PC-9 (cell line): Measurements from ENCODE around the gene FZD7. TPM values are rescaled to one million over a fixed set of nuclear protein-coding genes. Genes with fewer than 3 reads are reported as not detected.

Source experiments
- BruUV-seq: library from RNA; stranded (reverse); fragments of 400-500 nt; replicated peaks from 2 replicates; lab custom pipeline; 2021; lab: Mats Ljungman, UMichigan
- CTCF ChIA-PET: fragments of 300-600 bp; sonication (Branson Sonifier 250); formaldehyde crosslinking; loops from one replicate; lab custom pipeline; 2022; ENCODE audit warnings: antibody characterized with exemption; lab: Charles Lee
- POLR2A ChIA-PET: fragments of 300-600 bp; sonication (Branson Sonifier 250); formaldehyde crosslinking; loops from one replicate; lab custom pipeline; 2022; ENCODE audit warnings: antibody characterized with exemption; ENCODE audit not compliant: unreplicated experiment; lab: Charles Lee
- DNase-seq, 2 experiments: peaks; one replicate each; pipeline versions ENCODE4 v3.0.0 to v3.0.0-alpha.2; 2015 to 2022; ENCODE audit warnings: mixed read lengths in 1 of 2
- H2AFZ ChIP-seq: fragments of 200-600 bp; sonication (generic); 2 replicates; pipeline ENCODE4 v1.8.1; 2017; ENCODE audit warnings: antibody characterized with exemption
- H3F3A ChIP-seq: fragments of 200-600 bp; sonication (generic); 2 replicates; pipeline ENCODE4 v1.8.1; 2017; ENCODE audit warnings: antibody characterized with exemption, mild to moderate bottlenecking, low read depth; ENCODE audit not compliant: insufficient read depth
- H3K27ac ChIP-seq: fragments of 200-600 bp; sonication (generic); 2 replicates; pipeline ENCODE4 v1.6.1; 2016; ENCODE audit warnings: mixed run types
- H3K27me3 ChIP-seq: fragments of 200-600 bp; sonication (generic); 2 replicates; pipeline ENCODE4 v1.6.1; 2016; ENCODE audit warnings: low read depth, mixed run types; ENCODE audit not compliant: insufficient read depth
- H3K36me3 ChIP-seq: fragments of 200-600 bp; sonication (generic); 2 replicates; pipeline ENCODE4 v1.6.1; 2016; ENCODE audit warnings: low read depth, mixed run types
- H3K4me1 ChIP-seq: fragments of 200-600 bp; sonication (generic); replicated peaks from 2 replicates; pipeline ENCODE4 v1.6.1; 2016; ENCODE audit warnings: mixed run types; ENCODE audit not compliant: insufficient read depth
- H3K4me2 ChIP-seq: fragments of 200-600 bp; sonication (generic); 2 replicates; pipeline ENCODE4 v1.6.1; 2017; ENCODE audit warnings: mixed run types
- H3K4me3 ChIP-seq: fragments of 200-600 bp; sonication (generic); 2 replicates; pipeline ENCODE4 v1.6.1; 2016; ENCODE audit warnings: mixed run types
- H3K79me2 ChIP-seq: fragments of 200-600 bp; sonication (generic); 2 replicates; pipeline ENCODE4 v1.6.1; 2017; ENCODE audit warnings: low read depth, mixed run types
- H3K9me2 ChIP-seq: fragments of 200-600 bp; sonication (generic); 2 replicates; pipeline ENCODE4 v1.8.1; 2017; ENCODE audit warnings: mild to moderate bottlenecking; ENCODE audit not compliant: insufficient read depth
- H3K9me3 ChIP-seq: fragments of 200-600 bp; sonication (generic); 2 replicates; pipeline ENCODE4 v1.8.1; 2016; ENCODE audit warnings: low read depth; ENCODE audit not compliant: insufficient read depth
- H4K20me1 ChIP-seq: fragments of 200-600 bp; sonication (generic); 2 replicates; pipeline ENCODE4 v1.8.1; 2017; ENCODE audit not compliant: insufficient read depth
- EZH2 ChIP-seq: fragments of 200-600 bp; sonication (generic); IDR thresholded peaks from 2 replicates; pipeline ENCODE4 v1.8.0; 2017; ENCODE audit warnings: antibody characterized with exemption, low read depth
- intact Hi-C: fragments of 100-400 bp; cut with micrococcal nuclease; formaldehyde crosslinking; loops from one replicate; pipeline ENCODE4 v1.10.0; 2022; ENCODE audit not compliant: unreplicated experiment
- total RNA-seq: library from RNA; stranded (reverse); gene quantifications from 2 replicates; pipeline ENCODE4 v1.2.3, GENCODE V29; 2021
- TF ChIP-seq, protein P1 (sequence below): fragments of 200-600 bp; sonication (generic); conservative IDR thresholded peaks from 2 replicates; pipeline ENCODE4 v1.6.1; 2017; ENCODE audit warnings: mixed run types, antibody characterized with exemption, mild to moderate bottlenecking, moderate library complexity

Gene FZD7
- total RNA-seq, 1 experiment from 2014 or later, result 26.8 TPM

DNA sequence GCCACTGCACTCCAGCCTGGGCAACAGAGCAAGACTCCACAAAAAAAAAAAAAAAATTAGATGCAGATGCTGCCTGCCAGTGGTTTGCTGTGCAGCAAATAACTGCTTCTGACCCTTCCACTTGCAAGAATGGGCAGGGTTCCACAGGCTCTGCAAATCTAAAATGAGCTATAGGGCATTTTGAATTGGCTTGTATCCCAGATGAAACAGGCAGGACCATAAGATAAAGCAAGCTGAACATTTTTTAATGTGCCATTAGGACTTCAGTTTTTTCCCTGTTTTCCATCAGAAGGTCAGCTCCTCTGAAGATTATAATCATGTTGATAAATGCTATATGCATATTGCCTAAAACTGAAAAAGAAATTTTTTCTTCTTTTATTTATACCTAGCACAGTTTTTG lies 15.7 kb upstream of the FZD7 start:
- H3K36me3 ChIP-seq, result no peaks in the 10 kb centered on the region
- intact Hi-C loops, result no loop called here

DNA sequence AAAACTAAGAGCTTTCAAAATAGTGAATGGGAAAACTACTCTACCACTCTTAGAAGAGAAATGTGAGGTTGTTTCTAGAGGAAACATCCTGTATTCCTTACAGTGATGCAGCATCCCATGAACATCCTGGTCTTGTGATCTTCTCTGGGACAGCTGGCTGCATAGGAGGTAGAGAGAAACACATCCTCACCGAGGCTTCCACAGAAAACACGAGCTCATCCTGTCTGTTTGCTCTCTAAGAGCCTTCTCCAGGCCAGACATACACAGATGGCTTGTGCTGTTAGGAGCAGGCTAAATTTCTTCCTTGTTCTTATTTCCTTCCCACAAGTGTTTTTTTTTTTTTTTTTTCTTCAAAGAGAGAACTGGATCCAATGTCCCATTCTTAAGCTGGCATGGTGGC lies 14.7 kb upstream of the FZD7 start:
- Histone ChIP-seq H3K27ac (no peak overlapping the region), H3K27me3 (no peaks in the 10 kb centered on the region), H3F3A (no peaks in the 10 kb centered on the region), H3K4me1 (no peaks in the 10 kb centered on the region), H4K20me1 (no peaks in the 10 kb centered on the region), H3K4me3 (no peak overlapping the region), H3K36me3 (no peaks in the 10 kb centered on the region), H3K9me3 (no peaks in the 10 kb centered on the region), H3K9me2 (no peaks in the 10 kb centered on the region), H2AFZ (no peak overlapping the region), H3K79me2 (no peaks in the 10 kb centered on the region), H3K4me2 (no peak overlapping the region)
- DNase-seq, result no peak
- no peak for TF ChIP-seq EZH2
- TF ChIP-seq, protein P1, sequence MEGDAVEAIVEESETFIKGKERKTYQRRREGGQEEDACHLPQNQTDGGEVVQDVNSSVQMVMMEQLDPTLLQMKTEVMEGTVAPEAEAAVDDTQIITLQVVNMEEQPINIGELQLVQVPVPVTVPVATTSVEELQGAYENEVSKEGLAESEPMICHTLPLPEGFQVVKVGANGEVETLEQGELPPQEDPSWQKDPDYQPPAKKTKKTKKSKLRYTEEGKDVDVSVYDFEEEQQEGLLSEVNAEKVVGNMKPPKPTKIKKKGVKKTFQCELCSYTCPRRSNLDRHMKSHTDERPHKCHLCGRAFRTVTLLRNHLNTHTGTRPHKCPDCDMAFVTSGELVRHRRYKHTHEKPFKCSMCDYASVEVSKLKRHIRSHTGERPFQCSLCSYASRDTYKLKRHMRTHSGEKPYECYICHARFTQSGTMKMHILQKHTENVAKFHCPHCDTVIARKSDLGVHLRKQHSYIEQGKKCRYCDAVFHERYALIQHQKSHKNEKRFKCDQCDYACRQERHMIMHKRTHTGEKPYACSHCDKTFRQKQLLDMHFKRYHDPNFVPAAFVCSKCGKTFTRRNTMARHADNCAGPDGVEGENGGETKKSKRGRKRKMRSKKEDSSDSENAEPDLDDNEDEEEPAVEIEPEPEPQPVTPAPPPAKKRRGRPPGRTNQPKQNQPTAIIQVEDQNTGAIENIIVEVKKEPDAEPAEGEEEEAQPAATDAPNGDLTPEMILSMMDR, result no peak
- CTCF ChIA-PET, result interaction anchor here (0.7 kb wide), 1 partner anchor 39 kb away, joined by 8 read pairs; no protein-coding TSS in a partner anchor
- intact Hi-C loops, result no loop called here
- POLR2A ChIA-PET, result no interaction called here
- no TSS peak for BruUV-seq

More for the DNA sequence above, 15.7 kb upstream of the FZD7 start:
- H3K4me2 ChIP-seq, result no peak overlapping the region
- H3K79me2 ChIP-seq, result no peaks in the 10 kb centered on the region
- H4K20me1 ChIP-seq, result no peaks in the 10 kb centered on the region
- H3K27me3 ChIP-seq, result no peaks in the 10 kb centered on the region
- H3F3A ChIP-seq, result no peaks in the 10 kb centered on the region
- no peaks in the 10 kb centered on the region for H3K4me1 ChIP-seq
- H3K9me3 ChIP-seq, result no peaks in the 10 kb centered on the region
- no peak overlapping the region for H3K27ac ChIP-seq
- CTCF ChIA-PET, result interaction anchor here (0.7 kb wide), 2 partner anchors 10 to 157 kb away, joined by 5 to 7 read pairs; no protein-coding TSS in a partner anchor
- no TSS peak for BruUV-seq
- DNase-seq, result no peak
- TF ChIP-seq EZH2, result no peak
- TF ChIP-seq, protein P1, result no peak
- no peak overlapping the region for H3K4me3 ChIP-seq
- no peak overlapping the region for H2AFZ ChIP-seq
- POLR2A ChIA-PET, result no interaction called here
- H3K9me2 ChIP-seq, result no peaks in the 10 kb centered on the region

DNA sequence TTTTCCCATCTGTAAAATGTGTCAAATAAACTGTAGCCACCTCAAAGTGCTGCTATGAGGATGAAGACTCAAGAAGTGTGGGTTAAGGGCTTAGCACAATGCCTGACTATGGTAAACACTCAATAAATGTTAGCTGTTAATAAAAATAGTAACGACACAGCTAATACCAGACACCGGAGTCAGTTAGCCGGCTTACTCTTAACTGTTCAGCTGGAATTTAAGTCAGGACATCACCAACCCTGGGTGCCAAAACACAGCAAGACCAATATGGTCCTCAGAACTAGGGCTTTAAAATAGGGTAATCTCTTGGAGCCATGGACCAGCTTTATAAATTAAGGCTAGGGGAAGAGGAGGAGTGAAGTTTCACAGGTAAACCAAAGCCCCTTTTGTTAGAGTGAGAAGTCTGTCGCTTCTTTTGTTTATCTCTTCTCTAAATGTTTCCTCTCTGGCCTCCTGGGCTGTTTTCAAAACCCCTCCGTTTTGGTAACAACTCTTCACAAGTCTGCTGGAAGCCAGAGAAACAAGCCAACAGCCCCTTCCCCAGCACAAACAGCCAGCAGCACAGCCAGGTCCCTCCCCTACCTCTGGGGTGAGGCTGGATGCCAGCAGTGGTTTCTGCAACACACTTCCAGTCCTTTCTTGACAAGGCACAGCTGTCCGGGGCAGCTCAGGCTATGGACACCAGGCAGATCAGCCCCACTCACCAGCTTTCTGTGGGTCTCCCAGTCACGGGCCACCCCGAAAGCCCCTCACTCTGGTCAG lies 13.8 kb upstream of the FZD7 start:
- ChIA-PET CTCF (interaction anchor here (0.7 kb wide), 1 partner anchor 38 kb away, joined by 8 read pairs; no protein-coding TSS in a partner anchor), POLR2A (no interaction called here)
- Histone ChIP-seq H3F3A (no peaks in the 10 kb centered on the region), H3K27me3 (no peaks in the 10 kb centered on the region), H3K36me3 (no peaks in the 10 kb centered on the region), H3K27ac (no peak overlapping the region), H4K20me1 (no peaks in the 10 kb centered on the region), H3K79me2 (no peaks in the 10 kb centered on the region), H3K4me2 (no peak overlapping the region), H2AFZ (no peak overlapping the region), H3K4me3 (no peak overlapping the region), H3K4me1 (no peaks in the 10 kb centered on the region), H3K9me2 (no peaks in the 10 kb centered on the region), H3K9me3 (no peaks in the 10 kb centered on the region)
- no peak for DNase-seq
- BruUV-seq, result no TSS peak
- no peak for TF ChIP-seq EZH2
- TF ChIP-seq, protein P1, result no peak
- intact Hi-C loops, result no loop called here
